GM19455 (cell line): ENCODE results near the gene CCN2.

ENCODE experiments used
- ATAC-seq: cut with Tn5 transposase; IDR thresholded peaks from one replicate; pipeline ENCODE4 v1.9.1; 2021; ENCODE audit not compliant: unreplicated experiment

CCN2 gene, protein sequence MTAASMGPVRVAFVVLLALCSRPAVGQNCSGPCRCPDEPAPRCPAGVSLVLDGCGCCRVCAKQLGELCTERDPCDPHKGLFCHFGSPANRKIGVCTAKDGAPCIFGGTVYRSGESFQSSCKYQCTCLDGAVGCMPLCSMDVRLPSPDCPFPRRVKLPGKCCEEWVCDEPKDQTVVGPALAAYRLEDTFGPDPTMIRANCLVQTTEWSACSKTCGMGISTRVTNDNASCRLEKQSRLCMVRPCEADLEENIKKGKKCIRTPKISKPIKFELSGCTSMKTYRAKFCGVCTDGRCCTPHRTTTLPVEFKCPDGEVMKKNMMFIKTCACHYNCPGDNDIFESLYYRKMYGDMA

GRCh38 chr6:131950767-131951575 is at the start of gene CCN2:
TSS of gene CCN2 (minus strand) at chr6:131951372. CDS start at chr6:131951172, 200 bp downstream.
- no peak for ATAC-seq

GRCh38 chr6:132000296-132000695 is 49.1 kb upstream of the CCN2 start:
- no peak for ATAC-seq

GRCh38 chr6:131999545-132000146 is 48.5 kb upstream of the CCN2 start:
- ATAC-seq: no peak

- ATAC-seq: no peak
Observed at GRCh38 chr6:131998255-131998982, 47.2 kb upstream of the CCN2 start.

DNA sequence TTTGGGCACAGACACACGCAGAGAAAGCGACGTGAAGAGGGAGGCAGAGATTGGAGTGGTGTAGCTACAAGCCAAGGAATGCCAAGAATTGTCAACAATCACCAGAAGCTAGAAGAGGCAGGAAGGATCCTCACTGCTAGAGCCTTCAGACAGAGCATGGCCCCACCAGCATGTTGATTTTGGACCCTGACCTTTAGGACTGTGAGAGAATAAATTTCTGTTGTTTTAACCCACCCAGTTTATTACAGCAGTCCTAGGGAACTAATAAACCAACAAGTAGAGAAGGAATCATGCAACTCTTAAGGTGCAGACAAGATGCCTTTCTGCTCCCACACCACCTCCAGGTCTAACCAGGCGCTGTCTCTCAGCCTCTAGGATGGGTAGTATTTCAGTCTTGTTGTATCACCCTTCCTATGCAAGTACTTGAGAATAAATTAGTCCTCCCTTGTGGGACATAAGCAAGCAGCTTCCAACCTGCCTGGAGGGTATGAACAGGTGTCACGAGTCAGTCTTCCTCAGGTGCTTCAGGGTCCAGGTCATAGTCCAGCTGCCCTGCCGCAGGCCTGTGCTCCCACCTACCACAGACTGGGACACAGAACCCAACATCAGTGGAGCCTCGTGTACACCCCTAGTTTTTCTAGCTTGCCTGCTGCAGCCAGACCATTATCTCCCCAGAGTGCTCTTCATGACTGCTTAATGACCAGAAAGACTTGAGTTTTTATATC is 46.4 kb upstream of the CCN2 start:
- ATAC-seq: no peak

GRCh38 chr6:131995917-131996316 is 44.7 kb upstream of the CCN2 start:
- ATAC-seq: no peak

GRCh38 chr6:131992557-131992956 is 41.4 kb upstream of the CCN2 start:
- no peak for ATAC-seq

GRCh38 chr6:131989036-131989435 is 37.9 kb upstream of the CCN2 start:
- ATAC-seq: no peak

GRCh38 chr6:131982740-131983259 is 31.6 kb upstream of the CCN2 start:
- no peak for ATAC-seq

DNA sequence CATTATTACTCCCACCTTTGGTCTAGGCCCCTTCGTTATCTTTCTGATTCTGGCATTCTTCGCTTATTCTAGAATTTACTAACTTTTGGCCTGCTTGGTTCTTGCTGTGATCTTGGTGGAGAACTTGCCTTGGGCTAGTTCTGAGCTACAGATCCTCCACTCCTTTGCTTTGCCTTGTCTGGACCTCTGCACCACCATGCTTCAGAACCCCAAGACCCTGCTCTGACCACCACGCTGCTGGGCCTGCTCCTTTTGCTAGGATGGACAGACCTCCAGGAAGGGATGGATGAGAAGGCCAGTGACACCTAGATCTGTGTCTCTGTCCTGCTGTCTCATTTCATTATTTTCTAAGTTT is 30.4 kb upstream of the CCN2 start:
- ATAC-seq: no peak

DNA sequence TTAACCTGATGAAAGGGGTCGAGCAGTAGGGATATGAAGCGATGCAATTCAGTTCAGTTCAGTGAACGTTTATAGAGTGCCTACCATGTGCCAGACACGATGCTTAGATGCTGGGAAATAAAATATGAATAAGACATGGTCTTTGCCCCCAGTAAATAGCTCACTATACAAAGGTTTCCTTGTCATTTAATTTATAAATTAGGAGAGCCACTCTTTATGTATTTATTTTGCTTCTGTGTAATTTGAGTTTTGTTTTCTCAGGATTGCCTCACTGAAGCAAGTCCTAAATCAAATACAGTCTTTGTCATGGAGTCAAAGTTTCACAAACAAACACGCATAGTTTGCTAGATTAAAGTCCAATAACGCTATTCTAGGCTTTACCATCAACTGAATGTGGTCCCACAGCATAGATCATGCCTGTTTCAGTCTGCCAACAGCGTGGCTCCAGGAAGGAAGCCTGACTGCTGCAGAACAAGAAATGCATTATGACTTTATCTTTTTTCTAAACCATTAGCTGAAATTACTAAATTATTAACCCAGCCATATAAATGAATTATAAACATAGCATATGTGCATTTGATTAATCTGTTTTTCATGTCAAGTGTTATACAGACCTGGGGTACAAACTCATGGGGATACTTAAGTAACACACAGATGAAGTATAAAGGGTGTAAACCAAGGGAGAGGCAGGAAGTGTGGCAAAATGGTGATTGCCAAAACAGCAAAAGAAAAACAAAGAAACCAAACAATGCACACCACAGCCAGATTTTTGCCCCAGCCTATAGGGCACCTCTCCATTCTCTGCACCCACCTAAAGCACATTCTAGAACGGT is 29.8 kb upstream of the CCN2 start:
- ATAC-seq: no peak

GRCh38 chr6:131980338-131980790 is 29.2 kb upstream of the CCN2 start:
- no peak for ATAC-seq

GRCh38 chr6:131979515-131980337 is 28.6 kb upstream of the CCN2 start:
- no peak for ATAC-seq

DNA sequence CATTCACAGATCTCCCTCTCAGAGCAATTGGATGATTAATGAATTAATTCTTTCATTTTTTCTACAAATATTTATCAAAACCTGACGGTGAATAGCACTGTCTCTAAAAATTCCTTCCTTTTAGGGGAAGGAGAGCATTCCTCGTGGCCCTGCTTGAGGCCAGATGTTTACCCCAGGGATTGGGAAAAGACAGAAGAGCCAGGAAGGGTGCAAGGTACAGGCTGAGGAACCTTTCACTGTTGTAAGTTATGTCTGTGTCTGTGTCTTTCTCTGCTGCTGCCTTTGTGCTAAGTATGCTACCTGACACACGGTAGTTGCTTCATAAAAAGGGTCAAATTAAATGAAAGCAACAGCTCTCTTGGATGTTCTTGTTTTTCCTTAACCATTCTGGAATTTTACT is 27.4 kb upstream of the CCN2 start:
- ATAC-seq: no peak

- ATAC-seq: no peak
Observed at GRCh38 chr6:131976545-131977061, 25.4 kb upstream of the CCN2 start.

DNA sequence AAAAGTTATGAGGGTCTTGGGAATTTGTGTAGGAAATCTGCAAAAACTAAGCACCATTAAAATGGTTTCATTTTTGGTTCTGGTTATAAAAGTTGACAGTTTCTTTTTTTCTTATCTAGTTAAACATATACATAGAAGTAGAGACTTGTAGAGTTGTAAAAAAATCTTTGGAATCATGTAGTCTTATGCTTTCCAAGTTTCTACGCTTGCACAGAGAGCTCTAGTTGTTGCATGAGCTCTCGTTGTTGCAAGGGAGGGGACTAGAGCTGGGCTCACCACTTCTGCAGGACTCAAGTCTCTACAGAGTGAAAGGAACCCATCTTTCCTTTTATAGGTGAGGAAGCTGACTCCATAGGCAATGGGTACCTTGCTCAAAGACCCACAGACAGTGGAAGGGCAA is 21.6 kb upstream of the CCN2 start:
- no peak for ATAC-seq

DNA sequence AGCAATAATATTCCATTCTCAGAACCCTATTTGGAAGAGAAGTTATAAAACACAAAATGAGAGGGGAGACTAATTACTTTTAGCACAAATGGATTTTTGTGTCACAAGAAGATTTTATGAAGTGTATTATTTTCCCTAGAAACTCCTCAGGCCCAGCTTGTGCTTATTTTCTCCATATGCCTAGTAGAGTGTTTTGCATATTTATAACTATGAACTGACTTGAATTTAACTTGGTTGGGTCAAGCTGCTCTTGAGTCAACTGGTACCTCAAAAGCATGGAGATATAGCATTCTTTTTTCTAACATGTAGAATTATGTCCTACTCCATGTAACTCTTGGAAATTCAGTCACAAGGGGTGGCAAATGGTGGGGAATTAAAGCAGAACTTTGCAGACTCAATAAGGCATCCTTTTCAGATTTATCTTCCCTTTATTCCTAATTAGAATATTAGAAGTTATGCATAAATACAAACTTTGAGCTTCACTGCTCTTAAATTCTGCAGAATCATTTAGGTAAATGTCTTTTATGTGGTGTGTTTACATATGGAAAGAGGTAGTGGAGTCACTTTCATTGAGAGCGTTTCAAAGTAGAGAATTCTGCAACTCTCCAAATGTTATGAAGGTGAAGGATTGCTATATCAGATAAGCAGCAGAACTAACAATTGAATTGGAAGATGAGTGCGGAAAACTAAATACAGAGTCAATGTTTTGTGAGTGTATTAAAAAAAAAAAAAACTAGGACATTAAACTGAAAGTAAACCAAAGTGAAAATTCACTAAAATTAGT is 19.1 kb upstream of the CCN2 start:
- no peak for ATAC-seq

DNA sequence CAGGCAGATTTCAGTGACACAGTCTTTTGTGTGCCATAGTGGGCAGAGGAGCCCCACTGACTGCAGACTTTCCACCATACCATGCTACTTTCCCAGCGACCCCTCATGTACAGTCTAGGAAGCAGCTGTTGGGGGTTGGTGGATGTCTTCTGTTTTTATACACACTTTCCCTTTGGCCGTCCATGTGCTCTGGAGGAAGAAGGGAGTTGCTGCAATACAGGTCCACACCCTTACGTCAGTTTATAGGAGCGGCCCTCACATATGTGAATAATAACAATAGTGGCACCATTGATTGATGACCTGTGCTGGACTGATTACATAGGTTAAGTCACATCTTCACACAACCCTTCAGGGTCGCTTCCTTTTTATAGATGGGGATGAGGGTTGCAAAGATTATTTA is 17.5 kb upstream of the CCN2 start:
- ATAC-seq: no peak
